HepG2 (cell line): ENCODE results near the gene GALK2. TPM values are rescaled to one million over a fixed set of nuclear protein-coding genes. Genes with fewer than 3 reads are reported as not detected.

Experiments
- GABPA ChIP-seq, 2 experiments: IDR thresholded peaks; 2 replicates each; pipeline ENCODE4 v1.6.1; 2011 to 2016; ENCODE audit warnings: low read depth in 2 of 2, low read length in 1 of 2, missing biosample characterization in 1 of 2, missing genetic modification characterization in 1 of 2
- HIVEP1 ChIP-seq: sonication (generic); formaldehyde crosslinking; IDR thresholded peaks from 2 replicates; pipeline ENCODE4 v1.4.0; 2020; ENCODE audit warnings: mild to moderate bottlenecking, missing genetic modification reagents
- KMT2A ChIP-seq: sonication (generic); formaldehyde crosslinking; IDR thresholded peaks from 2 replicates; pipeline ENCODE4 v1.4.0; 2020; ENCODE audit warnings: missing genetic modification reagents
- MBNL3 ChIP-seq: fragments of 250-450 bp; sonication (Bioruptor Pico); conservative IDR thresholded peaks from 2 replicates; pipeline ENCODE4 v1.8.0; 2022; ENCODE audit warnings: mild to moderate bottlenecking, inconsistent platforms
- NFATC3 ChIP-seq: sonication (generic); formaldehyde crosslinking; IDR thresholded peaks from 2 replicates; pipeline ENCODE4 v1.5.1; 2020; ENCODE audit warnings: mild to moderate bottlenecking, missing genetic modification reagents
- TBL1XR1 ChIP-seq: fragments of 150-350 bp; IDR thresholded peaks from 2 replicates; pipeline ENCODE4 v1.6.1; 2014; ENCODE audit warnings: borderline replicate concordance, low read length; ENCODE audit not compliant: partially characterized antibody
- YY1 ChIP-seq: IDR thresholded peaks from 2 replicates; pipeline ENCODE4 v1.6.1; 2011; ENCODE audit warnings: low read length, low read depth, moderate library complexity, mild to moderate bottlenecking; ENCODE audit not compliant: insufficient read depth, insufficient replicate concordance
- ZNF10 ChIP-seq: sonication (generic); formaldehyde crosslinking; IDR thresholded peaks from 2 replicates; pipeline ENCODE4 v1.4.0; 2020; ENCODE audit warnings: mild to moderate bottlenecking, low read depth, missing genetic modification reagents, borderline replicate concordance
- ZNF607 ChIP-seq: sonication (generic); formaldehyde crosslinking; IDR thresholded peaks from 2 replicates; pipeline ENCODE4 v1.5.1; 2020; ENCODE audit warnings: missing genetic modification reagents, mild to moderate bottlenecking, borderline replicate concordance
- ZNF670 ChIP-seq: sonication (generic); formaldehyde crosslinking; IDR thresholded peaks from 2 replicates; pipeline ENCODE4 v1.8.0; 2022; ENCODE audit warnings: mild to moderate bottlenecking, missing genetic modification reagents, borderline replicate concordance
- ZNF687 ChIP-seq: sonication (generic); formaldehyde crosslinking; IDR thresholded peaks from 2 replicates; pipeline ENCODE4 v1.5.1; 2020; ENCODE audit warnings: mild to moderate bottlenecking, missing genetic modification reagents, moderate library complexity
- ZNF7 ChIP-seq: IDR thresholded peaks from 2 replicates; pipeline ENCODE4 v1.6.1; 2016; ENCODE audit warnings: missing biosample characterization, missing genetic modification reagents
- ZNF788 ChIP-seq: sonication (generic); formaldehyde crosslinking; IDR thresholded peaks from 2 replicates; pipeline ENCODE4 v1.5.0; 2020; ENCODE audit warnings: mild to moderate bottlenecking, missing genetic modification reagents, borderline replicate concordance
- polyA plus RNA-seq, 8 experiments: library from polyadenylated mRNA; depleted of rRNA in 3 of 8; stranded (reverse) in 7 of 8; unstranded in 1 of 8; fragments of >200 nt; fragmentation: Illumina TruSeq in 4 of 8; extraction: Trizol in 4 of 8; gene quantifications; 2 replicates each; pipeline versions ENCODE4 v1.2.1 to v1.2.3, GENCODE V29; 2011 to 2016; ENCODE audit warnings: low read depth in 4 of 8, missing spikeins in 1 of 8, mixed read lengths in 1 of 8; ENCODE audit not compliant: insufficient read depth in 1 of 8
- total RNA-seq, 5 experiments: library from RNA; depleted of rRNA; stranded (reverse); fragments of >200 nt; fragmentation: Illumina TruSeq; extraction: Trizol; gene quantifications; 2 replicates each; pipeline ENCODE4 v1.2.3, GENCODE V29; 2016; ENCODE audit warnings: low read depth in 1 of 5
- TF ChIP-seq, protein P1 (sequence below): sonication (generic); formaldehyde crosslinking; IDR thresholded peaks from 2 replicates; pipeline ENCODE4 v1.5.1; 2020; ENCODE audit warnings: mild to moderate bottlenecking, moderate library complexity, missing genetic modification reagents
- TF ChIP-seq, protein P2 (sequence below): sonication (generic); formaldehyde crosslinking; IDR thresholded peaks from 2 replicates; pipeline ENCODE4 v1.4.0; 2020; ENCODE audit warnings: missing genetic modification reagents
- TF ChIP-seq, protein P3 (sequence below): sonication (generic); formaldehyde crosslinking; IDR thresholded peaks from 2 replicates; pipeline ENCODE4 v1.5.0; 2020; ENCODE audit warnings: mild to moderate bottlenecking, low read depth, missing genetic modification reagents, borderline replicate concordance
- TF ChIP-seq, protein P4 (sequence below): sonication (generic); formaldehyde crosslinking; IDR thresholded peaks from 2 replicates; pipeline ENCODE4 v1.5.0; 2020; ENCODE audit warnings: missing genetic modification reagents, mild to moderate bottlenecking, borderline replicate concordance

The GALK2 gene
- total and polyA plus RNA-seq, 2 of the 13 experiments (the other 11 are each of a cell fraction or from before 2014, with no cell fraction given) = 17.6 to 32.8 TPM

DNA sequence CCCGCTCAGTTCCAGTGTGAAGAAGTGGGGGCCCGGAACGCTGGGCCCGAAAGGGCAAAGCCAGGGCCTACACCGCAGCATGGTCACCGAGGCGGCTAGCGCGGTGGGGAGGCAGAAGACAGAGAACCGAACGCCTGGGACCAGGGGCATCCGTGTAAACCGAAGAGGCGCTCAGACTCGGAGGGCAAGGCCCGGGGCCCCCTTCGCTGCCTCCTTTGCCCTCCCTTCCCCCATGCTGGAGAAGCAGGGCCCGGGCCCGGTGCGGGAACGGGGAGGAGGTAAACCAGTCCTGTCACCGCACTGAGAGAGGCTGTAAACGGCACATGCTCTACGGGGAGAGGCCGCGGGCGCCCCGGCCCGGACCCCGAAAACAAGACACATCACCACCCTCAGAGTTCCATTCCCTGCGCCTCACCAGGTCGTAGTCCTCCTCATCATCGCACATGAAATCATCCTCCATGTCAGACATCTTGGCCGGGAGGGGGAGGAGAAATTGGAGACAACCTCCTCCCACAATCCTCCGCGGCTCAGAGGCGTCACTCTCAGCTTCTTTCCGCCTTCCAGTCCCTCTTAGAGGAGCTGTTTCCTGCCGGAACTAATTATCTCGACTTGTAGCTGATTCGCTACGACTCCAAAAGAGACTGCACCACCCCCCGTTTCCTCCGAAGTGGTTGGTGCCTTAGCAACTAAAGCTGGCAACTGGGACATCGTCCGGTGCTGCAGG, 14.8 kb upstream of the GALK2 start, which contains the start of gene COPS2 (continued):
- TF ChIP-seq ZNF687 (CRISPR knock-in tag) (peak; percentile 80), HIVEP1 (peak; percentile 52; the same call in 1 of the 2 replicates), ZNF607 (peak; percentile 81; the same call in 1 of the 2 replicates), YY1 (peak; percentile 88), MBNL3 (CRISPR knock-in tag) (no peak), ZNF7 (CRISPR knock-in tag) (no peak), ZNF670 (CRISPR knock-in tag) (no peak), ZNF788 (CRISPR knock-in tag) (peak; percentile 98), GABPA (IDR thresholded peaks at IDR 0.05; ENCODE audit: low read depth, low read length) (peak; percentile 92), GABPA (CRISPR knock-in tag; IDR thresholded peaks at IDR 0.05; ENCODE audit: low read depth) (peak; percentile 99), ZNF10 (CRISPR knock-in tag) (no peak), TBL1XR1 (no peak), KMT2A (CRISPR knock-in tag) (peak; percentile 100), NFATC3 (CRISPR knock-in tag) (no peak)
- TF ChIP-seq, protein P1, sequence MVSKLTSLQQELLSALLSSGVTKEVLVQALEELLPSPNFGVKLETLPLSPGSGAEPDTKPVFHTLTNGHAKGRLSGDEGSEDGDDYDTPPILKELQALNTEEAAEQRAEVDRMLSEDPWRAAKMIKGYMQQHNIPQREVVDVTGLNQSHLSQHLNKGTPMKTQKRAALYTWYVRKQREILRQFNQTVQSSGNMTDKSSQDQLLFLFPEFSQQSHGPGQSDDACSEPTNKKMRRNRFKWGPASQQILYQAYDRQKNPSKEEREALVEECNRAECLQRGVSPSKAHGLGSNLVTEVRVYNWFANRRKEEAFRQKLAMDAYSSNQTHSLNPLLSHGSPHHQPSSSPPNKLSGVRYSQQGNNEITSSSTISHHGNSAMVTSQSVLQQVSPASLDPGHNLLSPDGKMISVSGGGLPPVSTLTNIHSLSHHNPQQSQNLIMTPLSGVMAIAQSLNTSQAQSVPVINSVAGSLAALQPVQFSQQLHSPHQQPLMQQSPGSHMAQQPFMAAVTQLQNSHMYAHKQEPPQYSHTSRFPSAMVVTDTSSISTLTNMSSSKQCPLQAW (CRISPR knock-in tag) = peak; percentile 86
- TF ChIP-seq, protein P2, sequence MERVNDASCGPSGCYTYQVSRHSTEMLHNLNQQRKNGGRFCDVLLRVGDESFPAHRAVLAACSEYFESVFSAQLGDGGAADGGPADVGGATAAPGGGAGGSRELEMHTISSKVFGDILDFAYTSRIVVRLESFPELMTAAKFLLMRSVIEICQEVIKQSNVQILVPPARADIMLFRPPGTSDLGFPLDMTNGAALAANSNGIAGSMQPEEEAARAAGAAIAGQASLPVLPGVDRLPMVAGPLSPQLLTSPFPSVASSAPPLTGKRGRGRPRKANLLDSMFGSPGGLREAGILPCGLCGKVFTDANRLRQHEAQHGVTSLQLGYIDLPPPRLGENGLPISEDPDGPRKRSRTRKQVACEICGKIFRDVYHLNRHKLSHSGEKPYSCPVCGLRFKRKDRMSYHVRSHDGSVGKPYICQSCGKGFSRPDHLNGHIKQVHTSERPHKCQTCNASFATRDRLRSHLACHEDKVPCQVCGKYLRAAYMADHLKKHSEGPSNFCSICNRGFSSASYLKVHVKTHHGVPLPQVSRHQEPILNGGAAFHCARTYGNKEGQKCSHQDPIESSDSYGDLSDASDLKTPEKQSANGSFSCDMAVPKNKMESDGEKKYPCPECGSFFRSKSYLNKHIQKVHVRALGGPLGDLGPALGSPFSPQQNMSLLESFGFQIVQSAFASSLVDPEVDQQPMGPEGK (CRISPR knock-in tag) = peak; percentile 63
- TF ChIP-seq, protein P3, sequence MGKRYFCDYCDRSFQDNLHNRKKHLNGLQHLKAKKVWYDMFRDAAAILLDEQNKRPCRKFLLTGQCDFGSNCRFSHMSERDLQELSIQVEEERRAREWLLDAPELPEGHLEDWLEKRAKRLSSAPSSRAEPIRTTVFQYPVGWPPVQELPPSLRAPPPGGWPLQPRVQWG (CRISPR knock-in tag) = no peak; the same call in 1 of the 2 replicates
- TF ChIP-seq, protein P4, sequence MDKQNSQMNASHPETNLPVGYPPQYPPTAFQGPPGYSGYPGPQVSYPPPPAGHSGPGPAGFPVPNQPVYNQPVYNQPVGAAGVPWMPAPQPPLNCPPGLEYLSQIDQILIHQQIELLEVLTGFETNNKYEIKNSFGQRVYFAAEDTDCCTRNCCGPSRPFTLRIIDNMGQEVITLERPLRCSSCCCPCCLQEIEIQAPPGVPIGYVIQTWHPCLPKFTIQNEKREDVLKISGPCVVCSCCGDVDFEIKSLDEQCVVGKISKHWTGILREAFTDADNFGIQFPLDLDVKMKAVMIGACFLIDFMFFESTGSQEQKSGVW (CRISPR knock-in tag) = no peak
